ENCODE measurements around the gene KLHL41. TPM values are rescaled to one million over a fixed set of nuclear protein-coding genes. Genes with fewer than 3 reads are reported as not detected.
A peak's percentile ranks its signal among the peaks of the same experiment; 100 is the strongest.
"Not testable (repeated sequence)": the region's sequence is repeated elsewhere in the genome, so short reads cannot be mapped to it uniquely, and the experiment has no call there.

The KLHL41 gene
- total and polyA plus RNA-seq, 8 donors: 0.19 to 2.7 (median 0.57) TPM

DNA sequence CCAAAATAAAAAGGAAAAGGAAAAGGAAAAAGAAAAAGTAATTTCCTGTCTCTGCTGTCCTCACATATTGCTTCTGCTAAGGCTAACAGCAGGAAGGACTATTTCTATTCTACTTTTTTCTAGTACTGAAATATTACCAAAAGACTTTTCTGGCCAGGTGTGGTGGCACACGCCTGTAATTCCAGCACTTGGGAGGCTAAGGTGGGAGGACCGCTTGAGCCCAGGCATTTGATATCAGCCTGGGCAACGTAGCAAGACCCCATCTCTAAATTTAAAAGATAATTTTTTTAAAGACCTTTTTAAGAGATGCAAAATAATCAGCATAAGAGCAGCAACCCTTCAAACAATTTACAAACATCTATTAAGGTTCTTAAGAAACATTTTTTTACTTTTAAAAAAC, 32.9 kb downstream of the KLHL41 start:
- 91 to 97% methylated on average over 3 of the region's 3 CpGs for WGBS, 2 donors
- Histone ChIP-seq H3K4me3 (no peak overlapping the region), H3K9me3 (no peaks in the 10 kb centered on the region), H3K36me3 (peaks cover 0 to 11% (median 0%) of the 10 kb centered on the region in 3 donors), H3K27ac (no peak overlapping the region), H3K27me3 (no peaks in the 10 kb centered on the region), H3K4me1 (no peaks in the 10 kb centered on the region)
- intact Hi-C loops (cut with DNase I): no loop called here
- no peak for ATAC-seq
- FAIRE-seq: no peak
- TF ChIP-seq, protein P1, sequence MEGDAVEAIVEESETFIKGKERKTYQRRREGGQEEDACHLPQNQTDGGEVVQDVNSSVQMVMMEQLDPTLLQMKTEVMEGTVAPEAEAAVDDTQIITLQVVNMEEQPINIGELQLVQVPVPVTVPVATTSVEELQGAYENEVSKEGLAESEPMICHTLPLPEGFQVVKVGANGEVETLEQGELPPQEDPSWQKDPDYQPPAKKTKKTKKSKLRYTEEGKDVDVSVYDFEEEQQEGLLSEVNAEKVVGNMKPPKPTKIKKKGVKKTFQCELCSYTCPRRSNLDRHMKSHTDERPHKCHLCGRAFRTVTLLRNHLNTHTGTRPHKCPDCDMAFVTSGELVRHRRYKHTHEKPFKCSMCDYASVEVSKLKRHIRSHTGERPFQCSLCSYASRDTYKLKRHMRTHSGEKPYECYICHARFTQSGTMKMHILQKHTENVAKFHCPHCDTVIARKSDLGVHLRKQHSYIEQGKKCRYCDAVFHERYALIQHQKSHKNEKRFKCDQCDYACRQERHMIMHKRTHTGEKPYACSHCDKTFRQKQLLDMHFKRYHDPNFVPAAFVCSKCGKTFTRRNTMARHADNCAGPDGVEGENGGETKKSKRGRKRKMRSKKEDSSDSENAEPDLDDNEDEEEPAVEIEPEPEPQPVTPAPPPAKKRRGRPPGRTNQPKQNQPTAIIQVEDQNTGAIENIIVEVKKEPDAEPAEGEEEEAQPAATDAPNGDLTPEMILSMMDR (IDR thresholded peaks at IDR 0.05): no peak
- no peak for DNase-seq

DNA sequence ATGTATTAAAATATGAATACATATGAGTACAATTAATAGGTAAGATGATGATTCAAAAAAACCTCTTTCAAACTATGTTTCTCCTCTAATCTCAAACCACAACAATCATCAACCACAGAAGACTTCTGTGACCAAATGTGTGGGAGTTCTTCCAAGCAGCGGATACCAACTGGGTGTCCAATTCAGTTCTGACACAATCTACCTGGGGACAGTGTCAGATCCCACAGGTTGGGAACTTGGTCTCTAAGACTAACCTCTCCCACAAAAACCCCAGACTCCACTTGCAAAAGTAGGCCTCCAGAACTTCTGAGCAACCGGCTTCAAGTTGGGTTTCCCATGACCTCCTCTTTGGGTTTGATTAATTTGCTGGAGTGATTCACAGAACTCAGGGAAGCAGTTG, 37.3 kb downstream of the KLHL41 start:
- intact Hi-C loops (cut with DNase I): no loop called here
- WGBS, 2 donors: 98% methylated on average over 2 of the region's 2 CpGs
- no peak for ATAC-seq
- FAIRE-seq: no peak
- Histone ChIP-seq H3K27me3 (no peaks in the 10 kb centered on the region), H3K4me3 (no peak overlapping the region), H3K4me1 (no peaks in the 10 kb centered on the region), H3K27ac (no peak overlapping the region), H3K36me3 (peaks cover 0 to 11% (median 0%) of the 10 kb centered on the region in 3 donors), H3K9me3 (no peaks in the 10 kb centered on the region)
- TF ChIP-seq, protein P1 (IDR thresholded peaks at IDR 0.05): no peak
- DNase-seq: no peak

DNA sequence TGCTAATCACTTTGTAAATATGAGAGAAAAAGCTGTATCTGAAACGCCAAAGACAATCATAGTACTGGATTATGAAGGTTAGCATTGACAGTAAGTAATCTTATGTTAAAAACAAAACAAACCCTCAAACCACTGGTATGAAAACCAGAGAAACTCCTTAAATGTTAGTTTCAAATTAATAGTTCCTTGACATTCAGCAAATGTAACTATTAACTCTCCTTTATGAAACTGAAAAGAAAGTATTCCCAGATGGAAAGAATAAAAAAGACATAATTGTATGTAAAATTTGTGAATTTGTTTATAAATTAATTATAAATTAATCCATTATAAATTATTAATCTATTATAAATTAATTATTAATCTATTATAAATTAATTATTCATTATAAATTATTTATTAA, 51.9 kb downstream of the KLHL41 start:
- H3K36me3 ChIP-seq: no peaks in the 10 kb centered on the region
- H3K9me3 ChIP-seq: no peaks in the 10 kb centered on the region
- 76 to 80% methylated on average over 1 of the region's 1 CpG for WGBS, 2 donors
- TF ChIP-seq, protein P1 (IDR thresholded peaks at IDR 0.05): no peak
- H3K4me1 ChIP-seq: no peaks in the 10 kb centered on the region
- H3K27me3 ChIP-seq: no peaks in the 10 kb centered on the region
- ATAC-seq: no peak
- no peak for FAIRE-seq
- DNase-seq: no peak
- H3K4me3 ChIP-seq: no peak overlapping the region
- intact Hi-C loops (cut with DNase I): no loop called here
- no peak overlapping the region for H3K27ac ChIP-seq

DNA sequence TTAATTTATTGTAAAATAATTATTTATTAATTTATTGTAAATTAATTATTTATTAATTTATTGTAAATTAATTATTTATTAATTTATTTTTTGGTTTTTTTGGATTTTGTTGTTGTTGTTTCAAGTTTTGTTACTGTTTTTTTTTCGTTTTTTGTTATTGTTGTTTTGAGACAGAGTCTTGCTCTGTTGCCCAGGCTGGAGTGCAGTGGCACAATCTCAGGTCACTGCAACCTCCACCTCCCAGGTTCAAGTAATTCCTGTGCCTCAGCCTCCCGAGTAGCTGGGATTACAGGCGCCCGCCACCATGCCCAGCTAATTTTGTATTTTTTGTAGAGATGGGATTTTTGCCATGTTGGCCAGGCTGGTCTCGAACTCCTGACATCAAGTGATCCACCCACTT, 52.6 kb downstream of the KLHL41 start:
- intact Hi-C loops (cut with DNase I); H3K27ac ChIP-seq; FAIRE-seq; H3K9me3 ChIP-seq; H3K4me1 ChIP-seq; H3K27me3 ChIP-seq; H3K4me3 ChIP-seq; H3K36me3 ChIP-seq; DNase-seq: not testable (repeated sequence)
- peak in 1 of 4 donors; percentile 15 for ATAC-seq
- WGBS, 2 donors: 89 to 96% methylated on average over 5 of the region's 5 CpGs

DNA sequence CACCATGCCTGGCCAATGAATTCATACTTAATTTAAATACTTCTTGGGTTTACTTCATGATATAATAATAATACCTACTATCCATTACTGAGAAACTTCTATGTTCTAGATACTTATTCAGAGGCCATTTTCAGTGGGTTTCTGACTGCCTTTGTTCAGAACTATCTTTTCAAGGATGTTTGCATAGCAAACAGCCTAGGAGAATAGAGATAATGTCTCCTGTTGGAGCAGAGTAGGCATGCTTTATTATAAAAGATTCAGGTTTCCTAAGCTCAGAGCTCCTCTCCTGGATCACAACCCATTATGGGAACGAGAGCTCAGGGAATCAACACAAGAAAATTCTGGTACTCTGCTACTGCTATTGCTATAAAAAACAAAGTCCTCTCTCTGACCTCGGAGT, 53.0 kb downstream of the KLHL41 start:
- intact Hi-C loops (cut with DNase I): no loop called here
- H3K9me3 ChIP-seq: no peaks in the 10 kb centered on the region
- H3K4me1 ChIP-seq: no peaks in the 10 kb centered on the region
- H3K27me3 ChIP-seq: no peaks in the 10 kb centered on the region
- TF ChIP-seq, protein P1 (IDR thresholded peaks at IDR 0.05): no peak
- FAIRE-seq (no peak), ATAC-seq (peak in 2 of 4 donors; percentile 11 to 19), DNase-seq (no peak)
- H3K36me3 ChIP-seq: no peaks in the 10 kb centered on the region
- no peak overlapping the region for H3K4me3 ChIP-seq
- 63 to 66% methylated on average over 2 of the region's 2 CpGs for WGBS, 2 donors
- H3K27ac ChIP-seq: no peak overlapping the region

DNA sequence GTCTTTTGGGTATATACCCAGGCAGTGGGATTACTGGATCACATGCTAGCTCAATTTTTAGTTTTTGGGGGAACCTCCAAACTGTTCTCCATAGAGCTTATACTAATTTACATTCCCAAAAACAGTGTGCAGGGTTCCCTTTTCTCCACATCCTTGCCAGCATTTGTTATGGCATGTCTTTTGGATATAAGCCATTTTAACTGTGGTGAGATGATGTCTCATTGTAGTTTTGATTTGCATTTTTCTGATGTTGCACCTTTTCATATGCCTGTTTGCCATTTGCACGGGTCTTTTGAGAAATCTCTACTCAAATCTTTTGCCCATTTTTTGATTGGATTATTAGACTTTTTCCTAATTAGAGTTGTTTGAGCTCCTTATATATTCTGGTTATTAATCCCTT, 56.2 kb downstream of the KLHL41 start:
- Histone ChIP-seq H3K4me3 (no peak overlapping the region), H3K4me1 (no peaks in the 10 kb centered on the region), H3K36me3 (no peaks in the 10 kb centered on the region), H3K9me3 (no peaks in the 10 kb centered on the region), H3K27me3 (no peaks in the 10 kb centered on the region), H3K27ac (no peak overlapping the region)
- DNase-seq: no peak
- no peak for FAIRE-seq
- no peak for ATAC-seq
- intact Hi-C loops (cut with DNase I): no loop called here
- TF ChIP-seq, protein P1 (IDR thresholded peaks at IDR 0.05): no peak
- 44 to 100% methylated on average over 1 of the region's 1 CpG for WGBS, 2 donors
